Subcutaneous abdominal adipose tissue (tissue), 5 donors: Measurements from ENCODE around the gene GIMAP6.
"Not testable (repeated sequence)": the region's sequence is repeated elsewhere in the genome, so short reads cannot be mapped to it uniquely, and the experiment has no call there.

ENCODE experiments used
- H3K27ac ChIP-seq: one replicate; pipeline ENCODE4 v1.7.0; 2013; ENCODE audit warnings: low read depth, mild to moderate bottlenecking, inconsistent platforms, low read length, moderate library complexity
- H3K27me3 ChIP-seq, 5 donors: one replicate each; pipeline ENCODE4 v1.7.0; 2013; ENCODE audit warnings: low read length in 5 of 5, inconsistent platforms in 1 of 5; ENCODE audit not compliant: control insufficient read depth in 5 of 5, insufficient read depth in 4 of 5
- H3K36me3 ChIP-seq, 5 donors: one replicate each; pipeline ENCODE4 v1.7.0; 2013; ENCODE audit warnings: low read length in 5 of 5; ENCODE audit not compliant: control insufficient read depth in 5 of 5, insufficient read depth in 5 of 5
- H3K4me1 ChIP-seq, 5 donors: one replicate each; pipeline ENCODE4 v1.7.0; 2013; ENCODE audit warnings: low read length in 5 of 5, mild to moderate bottlenecking in 3 of 5, moderate library complexity in 1 of 5; ENCODE audit not compliant: control insufficient read depth in 5 of 5, insufficient read depth in 5 of 5
- H3K4me3 ChIP-seq, 5 donors: one replicate each; pipeline ENCODE4 v1.7.0; 2013; ENCODE audit warnings: low read length in 5 of 5, low read depth in 1 of 5
- H3K9ac ChIP-seq, 5 donors: one replicate each; pipeline ENCODE4 v1.7.0; 2013; ENCODE audit warnings: low read length in 5 of 5, mild to moderate bottlenecking in 4 of 5, moderate library complexity in 3 of 5
- H3K9me3 ChIP-seq, 5 donors: one replicate each; pipeline ENCODE4 v1.7.0; 2013; ENCODE audit warnings: low read length in 5 of 5; ENCODE audit not compliant: control insufficient read depth in 5 of 5
- donor health status: healthy.
- donor health status: healthy.
- donor health status: healthy.
- donor health status: healthy.
- donor health status: healthy.

The GIMAP6 gene

GRCh38 chr7:150665896-150666295 is 33.7 kb upstream of the GIMAP6 start:
- Histone ChIP-seq H3K27ac (no peak overlapping the region), H3K27me3 (no peaks in the 10 kb centered on the region), H3K9me3 (peaks cover 0 to 3% (median 0%) of the 10 kb centered on the region in 5 donors), H3K4me1 (peaks cover 0 to 7% (median 0%) of the 10 kb centered on the region in 5 donors), H3K9ac (no peak overlapping the region), H3K4me3 (peak overlapping the region in 1 of 5 donors; percentile 17), H3K36me3 (no peaks in the 10 kb centered on the region)

DNA sequence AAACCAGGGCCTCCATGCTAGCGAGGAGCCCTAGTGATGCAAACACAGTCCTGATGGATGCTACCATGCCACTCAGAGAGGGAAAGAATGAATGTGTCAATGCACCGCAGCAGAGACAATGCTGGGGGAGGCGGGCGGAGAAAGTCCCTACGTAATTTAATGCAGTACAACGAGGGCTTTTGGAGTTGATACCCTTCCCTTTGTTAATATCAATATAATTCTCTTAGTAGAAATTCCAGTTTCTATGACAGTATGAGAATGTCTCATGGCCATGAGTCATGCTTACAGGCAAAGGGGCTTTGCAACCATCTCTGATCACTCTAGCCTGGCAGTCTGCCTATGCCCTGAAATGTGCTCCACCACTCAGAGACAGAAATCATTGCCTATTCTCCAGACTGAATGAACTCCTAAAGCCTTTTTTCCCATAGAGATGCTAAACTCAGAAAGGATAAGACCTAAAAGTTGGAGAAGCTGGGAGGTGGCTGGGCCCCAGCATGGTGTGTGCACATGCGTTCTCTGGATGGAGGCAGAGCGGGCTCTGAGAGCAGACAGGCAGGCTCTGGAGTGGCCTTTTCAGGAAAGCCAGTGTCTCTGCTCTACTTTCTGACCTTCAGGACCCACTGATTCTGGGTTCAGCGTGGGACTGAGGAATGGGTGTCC is 33.0 kb upstream of the GIMAP6 start:
- no peak overlapping the region for H3K4me3 ChIP-seq
- peaks cover 0 to 3% (median 0%) of the 10 kb centered on the region in 5 donors for H3K9me3 ChIP-seq
- no peak overlapping the region for H3K27ac ChIP-seq
- no peaks in the 10 kb centered on the region for H3K36me3 ChIP-seq
- peaks cover 0 to 7% (median 0%) of the 10 kb centered on the region in 5 donors for H3K4me1 ChIP-seq
- H3K27me3 ChIP-seq: no peaks in the 10 kb centered on the region
- no peak overlapping the region for H3K9ac ChIP-seq

DNA sequence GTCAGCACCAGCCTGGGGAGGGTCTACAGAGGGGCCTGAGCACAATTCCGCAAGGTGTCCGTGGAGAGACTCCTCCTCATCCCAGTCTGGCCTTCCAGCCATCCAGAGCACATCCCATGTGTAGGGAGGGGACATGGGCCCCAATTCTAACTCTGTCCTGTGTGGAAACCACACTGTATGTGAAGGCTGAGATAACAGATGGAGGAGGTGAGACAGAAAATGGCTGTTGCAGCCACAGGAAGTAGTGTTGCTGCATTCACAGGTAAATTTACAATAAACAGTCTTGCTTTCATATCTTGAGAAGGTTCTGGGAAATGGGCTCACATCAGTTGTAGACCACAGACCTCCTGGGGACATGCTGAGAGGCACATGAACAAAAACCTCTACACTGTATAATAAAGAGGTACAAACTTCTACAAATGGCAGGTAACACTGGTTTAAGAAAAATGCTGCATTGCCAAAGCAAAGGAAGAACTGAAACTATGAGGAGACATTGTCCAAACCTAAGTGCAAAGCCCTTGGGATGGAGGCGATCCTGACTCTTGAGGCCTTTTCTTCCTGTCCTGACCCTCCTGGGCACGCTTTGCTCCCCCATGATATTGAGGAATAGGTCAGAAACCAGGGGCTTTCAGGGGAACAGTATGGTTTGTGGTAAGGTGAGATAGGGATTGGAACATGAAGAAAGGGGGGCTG is 31.8 kb upstream of the GIMAP6 start:
- H3K27me3 ChIP-seq: no peaks in the 10 kb centered on the region
- H3K9ac ChIP-seq: no peak overlapping the region
- H3K9me3 ChIP-seq: peaks cover 0 to 2% (median 0%) of the 10 kb centered on the region in 5 donors
- no peaks in the 10 kb centered on the region for H3K36me3 ChIP-seq
- peaks cover 0 to 7% (median 0%) of the 10 kb centered on the region in 5 donors for H3K4me1 ChIP-seq
- no peak overlapping the region for H3K4me3 ChIP-seq
- no peak overlapping the region for H3K27ac ChIP-seq

- not testable (repeated sequence) for H3K4me1 ChIP-seq, H3K9ac ChIP-seq, H3K36me3 ChIP-seq, H3K4me3 ChIP-seq, H3K27me3 ChIP-seq, H3K9me3 ChIP-seq, H3K27ac ChIP-seq
These were observed 30.6 kb upstream of the GIMAP6 start for GRCh38 chr7:150662821-150663220.

- no peak overlapping the region for H3K27ac ChIP-seq
- peaks cover 0 to 10% (median 0%) of the 10 kb centered on the region in 5 donors for H3K4me1 ChIP-seq
- peaks cover 0 to 4% (median 0%) of the 10 kb centered on the region in 5 donors for H3K27me3 ChIP-seq
- H3K9me3 ChIP-seq: peaks cover 0 to 7% (median 5%) of the 10 kb centered on the region in 5 donors
- H3K36me3 ChIP-seq: no peaks in the 10 kb centered on the region
- no peak overlapping the region for H3K9ac ChIP-seq
- H3K4me3 ChIP-seq: no peak overlapping the region
These were observed 28.9 kb upstream of the GIMAP6 start for GRCh38 chr7:150660939-150661613.

- H3K4me1 ChIP-seq: peaks cover 0 to 13% (median 0%) of the 10 kb centered on the region in 5 donors
- no peaks in the 10 kb centered on the region for H3K36me3 ChIP-seq
- peaks cover 0 to 4% (median 0%) of the 10 kb centered on the region in 5 donors for H3K27me3 ChIP-seq
- H3K9me3 ChIP-seq: peaks cover 0 to 7% (median 5%) of the 10 kb centered on the region in 5 donors
- no peak overlapping the region for H3K27ac ChIP-seq
- peak overlapping the region in 1 of 5 donors; percentile 0 for H3K4me3 ChIP-seq
- no peak overlapping the region for H3K9ac ChIP-seq
These were observed 25.3 kb upstream of the GIMAP6 start for GRCh38 chr7:150657526-150657925.

DNA sequence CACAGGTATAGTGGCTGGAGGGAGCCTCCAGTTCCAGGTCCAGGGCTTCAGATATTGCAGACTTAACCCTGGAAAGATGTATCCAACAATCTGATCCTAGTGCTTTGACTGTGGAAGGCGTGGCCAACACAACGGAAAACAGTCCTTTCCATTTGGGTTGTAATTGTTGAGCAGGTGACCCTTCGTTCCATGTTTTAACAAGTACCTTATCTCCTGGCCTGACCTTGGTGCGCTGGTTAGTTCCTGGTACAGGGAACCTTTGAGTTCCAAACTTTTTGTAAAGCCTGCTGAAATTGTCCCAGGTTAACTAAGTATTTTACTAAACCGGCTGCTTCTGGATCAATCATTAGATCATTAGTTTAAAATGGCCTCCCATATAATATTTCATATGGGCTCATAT is 23.9 kb upstream of the GIMAP6 start:
- Histone ChIP-seq H3K36me3 (no peaks in the 10 kb centered on the region), H3K9me3 (peaks cover 0 to 7% (median 5%) of the 10 kb centered on the region in 5 donors), H3K4me1 (peaks cover 0 to 13% (median 0%) of the 10 kb centered on the region in 5 donors), H3K9ac (no peak overlapping the region), H3K27me3 (peaks cover 0 to 4% (median 0%) of the 10 kb centered on the region in 5 donors), H3K27ac (no peak overlapping the region), H3K4me3 (no peak overlapping the region)

DNA sequence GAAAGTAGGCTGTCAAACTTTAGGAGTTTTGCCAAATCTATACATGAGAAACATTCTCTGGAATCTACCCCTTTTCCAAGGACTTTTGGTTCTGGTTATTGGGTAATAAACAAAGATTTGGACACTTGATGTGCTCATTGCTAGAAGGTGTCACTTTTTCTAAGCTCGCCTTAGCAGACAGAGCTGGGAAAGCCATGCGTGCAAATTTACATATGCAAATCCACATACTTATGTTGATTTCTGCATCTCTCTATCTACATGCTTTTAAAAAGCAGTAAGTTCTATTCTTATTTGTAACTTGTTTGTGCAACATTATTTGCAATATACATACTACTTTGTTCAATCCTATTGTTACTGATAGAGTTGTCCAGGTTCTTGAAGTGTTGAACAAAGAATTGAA is 22.5 kb upstream of the GIMAP6 start:
- Histone ChIP-seq H3K9ac (no peak overlapping the region), H3K36me3 (no peaks in the 10 kb centered on the region), H3K4me1 (peaks cover 0 to 13% (median 0%) of the 10 kb centered on the region in 5 donors), H3K9me3 (peaks cover 0 to 7% (median 5%) of the 10 kb centered on the region in 5 donors), H3K27me3 (peaks cover 0 to 4% (median 0%) of the 10 kb centered on the region in 5 donors), H3K4me3 (no peak overlapping the region), H3K27ac (no peak overlapping the region)

- Histone ChIP-seq H3K4me1 (no peaks in the 10 kb centered on the region), H3K9me3 (no peaks in the 10 kb centered on the region), H3K27me3 (no peaks in the 10 kb centered on the region), H3K9ac (no peak overlapping the region), H3K4me3 (no peak overlapping the region), H3K27ac (no peak overlapping the region), H3K36me3 (no peaks in the 10 kb centered on the region)
These were observed 16.8 kb upstream of the GIMAP6 start for GRCh38 chr7:150649080-150649385.
